A549 treated with Hydrocortisone at 1 μM for 4 hours (cell line): ENCODE measurements around the gene NTMT1. TPM values are rescaled to one million over a fixed set of nuclear protein-coding genes. Genes with fewer than 3 reads are reported as not detected.

Experiments
- total RNA-seq: library from RNA; stranded (reverse); fragments of 200-300 nt; extraction: Qiagen RNA extraction; gene quantifications from 5 replicates; pipeline ENCODE4 v1.2.3, GENCODE V29; 2022

NTMT1 gene
- total RNA-seq = 85.6 to 101 TPM (median 90.1 TPM) in 5 replicates

GRCh38 chr9:129626079-129626624 lies at the start of gene NTMT1:
NTMT1 (plus strand) TSS chr9:129626163; CDS start chr9:129632704, 6,541 bp downstream.

GRCh38 chr9:129620669-129621295 lies 5.2 kb upstream of the NTMT1 start, which contains the start of gene C9orf50:
C9orf50 (minus strand) TSS chr9:129621101; CDS start chr9:129620574, 527 bp downstream.

GRCh38 chr9:129641750-129642585 lies 16.0 kb downstream of the NTMT1 start, which contains the start of gene ASB6:
ASB6 (minus strand) TSS chr9:129642151; CDS start chr9:129641999, 152 bp downstream.

GRCh38 chr9:129665389-129665775 lies 39.4 kb downstream of the NTMT1 start, which contains the start of gene PRRX2:
PRRX2 (plus strand) TSS chr9:129665647; CDS start chr9:129665868, 221 bp downstream.

Other genes with a start within 250 kb of the NTMT1 start
- gene C9orf50, start 5.1 kb upstream of the NTMT1 start, total RNA-seq = 0.08 TPM in 1 of 5 replicates, not detected in the others
- 23.2 to 25.0 TPM (median 24.4 TPM) in 5 replicates for gene ASB6, start 16.0 kb downstream of the NTMT1 start, total RNA-seq
- 4.7 to 11.6 TPM (median 10.1 TPM) in 5 replicates for gene PRRX2, start 39.5 kb downstream of the NTMT1 start, total RNA-seq
- gene PTGES, start 126.9 kb downstream of the NTMT1 start, total RNA-seq = 149 to 184 TPM (median 164 TPM) in 5 replicates
- 21.1 to 26.7 TPM (median 24.2 TPM) in 5 replicates for gene TOR1B, start 177.0 kb downstream of the NTMT1 start, total RNA-seq
- 57.3 to 64.4 TPM (median 62.1 TPM) in 5 replicates for gene TOR1A, start 198.0 kb downstream of the NTMT1 start, total RNA-seq
- 46.5 to 54.9 TPM (median 48.5 TPM) in 5 replicates for gene C9orf78, start 209.1 kb downstream of the NTMT1 start, total RNA-seq
- gene USP20, start 209.3 kb downstream of the NTMT1 start, total RNA-seq = 4.1 to 6.1 TPM (median 5.5 TPM) in 5 replicates